K562 (cell line): Measurements from ENCODE around the gene PIGL. TPM values are rescaled to one million over a fixed set of nuclear protein-coding genes. Genes with fewer than 3 reads are reported as not detected.
A peak's percentile ranks its signal among the peaks of the same experiment; 100 is the strongest.

ENCODE experiments used
- CEBPB ChIP-seq: fragments of 450-650 bp; IDR thresholded peaks from 2 replicates; pipeline ENCODE4 v1.6.1; 2016; ENCODE audit warnings: missing genetic modification characterization, missing compliant biosample characterization
- FOXK1 ChIP-seq: sonication (generic); formaldehyde crosslinking; IDR thresholded peaks from 2 replicates; pipeline ENCODE4 v1.8.0; 2022; ENCODE audit warnings: missing genetic modification reagents, mild to moderate bottlenecking, borderline replicate concordance
- JUNB ChIP-seq: fragments of 450-650 bp; formaldehyde crosslinking; conservative IDR thresholded peaks from 2 replicates; pipeline ENCODE4 v1.4.0; 2020; ENCODE audit warnings: mild to moderate bottlenecking
- RBFOX2 ChIP-seq: fragments of 200-400 bp; formaldehyde crosslinking; IDR thresholded peaks from 2 replicates; pipeline ENCODE4 v1.6.1; 2017; ENCODE audit warnings: low read depth, mild to moderate bottlenecking, low read length, moderate library complexity
- RBM39 ChIP-seq: fragments of 200-400 bp; formaldehyde crosslinking; optimal IDR thresholded peaks from 2 replicates; pipeline ENCODE3; 2018; ENCODE audit warnings: low read depth, low read length
- RFX5 ChIP-seq: IDR thresholded peaks from 2 replicates; pipeline ENCODE4 v1.6.1; 2011; ENCODE audit warnings: low read depth, mild to moderate bottlenecking, improper control_type of control experiment, low read length
- RHOXF2B ChIP-seq: fragments of 250-450 bp; sonication (Bioruptor Pico); conservative IDR thresholded peaks from 2 replicates; pipeline ENCODE4 v1.5.1; 2021
- RNF2 ChIP-seq: sonication (generic); IDR thresholded peaks from 2 replicates; pipeline ENCODE4 v1.6.1; 2016
- RUNX1 ChIP-seq: sonication (generic); IDR thresholded peaks from 2 replicates; pipeline ENCODE4 v1.6.1; 2016; ENCODE audit warnings: antibody characterized with exemption, low read depth
- STAT6 ChIP-seq: sonication (generic); formaldehyde crosslinking; IDR thresholded peaks from 2 replicates; pipeline ENCODE4 v1.8.1; 2023; ENCODE audit warnings: mild to moderate bottlenecking, missing genetic modification reagents
- TAF7 ChIP-seq: fragments of 450-650 bp; IDR thresholded peaks from 2 replicates; pipeline ENCODE4 v1.6.1; 2016; ENCODE audit warnings: missing genetic modification characterization, missing compliant biosample characterization
- TCFL5 ChIP-seq: fragments of 250-450 bp; sonication (Bioruptor Pico); conservative IDR thresholded peaks from 2 replicates; pipeline ENCODE4 v1.6.1; 2021; ENCODE audit warnings: mild to moderate bottlenecking, moderate library complexity, matching md5 sums
- TGIF2 ChIP-seq: sonication (generic); formaldehyde crosslinking; IDR thresholded peaks from 2 replicates; pipeline ENCODE4 v1.8.1; 2022; ENCODE audit warnings: mild to moderate bottlenecking, missing genetic modification reagents, moderate library complexity
- XRCC4 ChIP-seq: IDR thresholded peaks from one replicate; pipeline ENCODE4 v1.6.1; 2011; ENCODE audit not compliant: insufficient read depth, insufficient read length; ENCODE audit errors: extremely low read depth
- ZBTB11 ChIP-seq, 3 experiments: fragments of 200-800 bp in 1 of 3; fragments of 250-450 bp in 1 of 3; fragments of 450-650 bp in 1 of 3; sonication (Bioruptor Pico) in 1 of 3; sonication (Bioruptor generic) in 1 of 3; formaldehyde crosslinking in 1 of 3; IDR thresholded peaks; 2 replicates each; pipeline versions ENCODE4 v1.6.1 to v1.8.0; 2016 to 2022; ENCODE audit warnings: mild to moderate bottlenecking in 2 of 3, missing genetic modification characterization in 2 of 3, missing compliant biosample characterization in 1 of 3, moderate library complexity in 1 of 3
- ZNF609 ChIP-seq: sonication (generic); formaldehyde crosslinking; IDR thresholded peaks from 2 replicates; pipeline ENCODE4 v1.8.1; 2023; ENCODE audit warnings: missing genetic modification reagents, mild to moderate bottlenecking, borderline replicate concordance
- polyA plus RNA-seq, 8 experiments: library from polyadenylated mRNA; depleted of rRNA in 4 of 8; stranded (reverse) in 5 of 8; unstranded in 3 of 8; fragments of >200 nt; fragmentation: Nextera tagmentation in 2 of 8; fragmentation: Illumina TruSeq in 1 of 8; extraction: Ambion mirVana in 2 of 8; extraction: Trizol in 1 of 8; gene quantifications; 2 replicates each; pipeline versions ENCODE4 v1.2.1 to v1.2.3, GENCODE V29; 2011 to 2014; ENCODE audit warnings: inconsistent platforms in 1 of 8, missing spikeins in 1 of 8
- total RNA-seq, 7 experiments: library from RNA; depleted of rRNA in 6 of 7; stranded (reverse); fragments of >200 nt in 6 of 7; fragmentation: Illumina TruSeq in 2 of 7; extraction: Trizol in 2 of 7; gene quantifications; 2 replicates each; pipeline versions ENCODE4 v1.2.1 to v1.2.3, GENCODE V29; 2011 to 2021; ENCODE audit warnings: low replicate concordance in 1 of 7

The PIGL gene
- total and polyA plus RNA-seq, 9 of the 15 experiments (the other 6 are each of a cell fraction or from before 2014, with no cell fraction given): 19.9 to 55.3 (median 29.6) TPM

- TF ChIP-seq ZNF609 (CRISPR knock-in tag): no peak
- no peak for TF ChIP-seq STAT6 (CRISPR knock-in tag)
- 0 out of 2 replicates have a peak, but pooled peaks have one; percentile 23 for TF ChIP-seq TAF7 (tag)
- peak; percentile 94 for TF ChIP-seq CEBPB
- TF ChIP-seq RBFOX2: peak; percentile 75
- no peak for TF ChIP-seq RHOXF2B (CRISPR knock-in tag)
- TF ChIP-seq RFX5: no peak
- TF ChIP-seq ZBTB11 (CRISPR knock-in tag; IDR thresholded peaks at IDR 0.05): peak in 1 of 3 experiments; percentile 73; a peak in 2 of 6 replicates
- no peak for TF ChIP-seq TGIF2 (CRISPR knock-in tag)
- TF ChIP-seq RUNX1: no peak
- no peak for TF ChIP-seq RBM39
- peak; percentile 95 for TF ChIP-seq RNF2
- TF ChIP-seq TCFL5 (CRISPR knock-in tag): no peak
- no peak for TF ChIP-seq FOXK1 (CRISPR knock-in tag)
- TF ChIP-seq JUNB: no peak
- TF ChIP-seq XRCC4: no peak
These were observed 69.3 kb downstream of the PIGL start (continued) for GRCh38 chr17:16286009-16286946.
